NOMO-1 treated with DMSO at 0.1 percent for 48 hours (cell line): ENCODE data around the gene SNTG2.
"Not testable (repeated sequence)": the region's sequence is repeated elsewhere in the genome, so short reads cannot be mapped to it uniquely, and the experiment has no call there.

Experiments used
- DNase-seq: peaks from one replicate; lab custom pipeline; 2025; ENCODE audit not compliant: unreplicated experiment; lab: John Stamatoyannopoulos, UW

The SNTG2 gene

GRCh38 chr2:1400943-1401735, 450.5 kb downstream of the SNTG2 start:
- no peak for DNase-seq

DNA sequence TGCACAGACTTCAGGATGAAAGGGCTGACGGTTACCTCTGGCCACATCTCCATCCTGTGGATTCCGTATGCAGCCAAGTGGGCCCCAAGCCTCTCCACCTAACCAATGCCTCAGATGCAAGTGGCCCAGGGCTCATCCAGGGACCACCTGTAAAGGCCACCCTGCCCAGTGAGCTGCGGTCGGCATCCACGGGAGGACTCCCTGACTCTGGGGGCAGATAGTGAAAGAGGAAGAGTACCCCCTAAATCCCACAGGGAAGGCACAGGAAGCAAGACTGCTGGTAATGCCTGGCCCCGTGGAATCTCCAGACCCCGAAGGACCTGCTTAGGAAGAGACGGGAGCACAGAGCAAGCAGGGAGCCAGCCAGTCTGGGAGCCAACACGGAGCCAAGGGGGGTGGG, 451.4 kb downstream of the SNTG2 start:
- DNase-seq = no peak

DNA sequence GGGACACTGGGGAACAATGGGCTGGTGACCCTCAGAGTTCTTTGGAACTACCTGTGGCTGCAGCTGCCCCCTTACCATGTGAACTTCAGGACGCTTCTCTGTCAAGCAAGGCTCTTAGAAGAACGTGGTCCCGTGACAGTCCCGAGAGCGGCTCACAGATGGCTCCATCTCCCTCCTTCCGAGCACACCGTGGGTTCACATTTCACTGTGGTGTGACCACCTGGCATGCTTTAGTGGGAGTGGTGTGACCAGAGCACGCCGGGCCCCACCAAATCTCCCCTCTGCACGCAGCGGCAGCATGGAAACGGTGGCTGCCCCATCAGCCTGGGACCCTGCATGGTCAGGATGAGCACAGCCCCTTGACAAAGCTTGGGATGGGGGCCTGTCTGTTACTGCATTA, 452.9 kb downstream of the SNTG2 start:
- DNase-seq = no peak

- DNase-seq = no peak
Observed at GRCh38 chr2:1405124-1405523, 454.5 kb downstream of the SNTG2 start.

- no peak for DNase-seq
Observed at GRCh38 chr2:1405967-1406366, 455.3 kb downstream of the SNTG2 start.

- DNase-seq = no peak
Observed at GRCh38 chr2:1406434-1406833, 455.8 kb downstream of the SNTG2 start.

DNA sequence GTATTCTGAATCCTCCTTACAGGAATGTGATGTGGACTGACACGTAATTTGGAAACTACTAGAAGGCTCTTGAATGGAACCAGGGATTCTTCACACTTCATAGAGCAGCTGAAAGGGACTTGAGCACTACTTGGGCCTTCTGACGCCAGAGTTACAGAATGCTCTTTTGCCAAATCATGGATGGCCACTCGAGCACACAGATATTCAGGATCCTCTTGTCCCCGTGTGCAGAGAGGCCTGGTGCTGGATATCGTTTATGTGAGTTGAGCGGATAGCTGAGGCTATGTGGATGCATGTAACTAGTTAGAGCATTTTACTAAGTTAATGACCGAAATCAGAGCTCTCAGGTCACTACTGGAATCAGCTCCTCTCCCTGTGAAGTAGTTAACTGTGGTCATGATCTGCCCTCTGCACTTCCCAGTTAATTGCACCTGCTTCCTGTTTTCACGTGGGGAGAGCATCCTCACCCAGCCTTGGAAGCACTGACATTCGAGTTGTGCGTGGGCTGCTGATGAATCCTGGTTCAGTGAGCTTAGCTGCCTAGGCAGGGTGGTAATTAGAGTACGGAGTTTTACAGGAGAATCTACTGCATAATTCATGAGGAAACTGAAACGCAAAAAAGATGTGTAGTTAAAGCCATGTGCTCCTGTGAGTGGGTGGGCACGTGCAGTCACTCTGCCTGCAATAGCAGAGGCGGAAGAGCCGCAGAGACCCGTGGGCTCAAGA, 457.5 kb downstream of the SNTG2 start:
- no peak for DNase-seq

DNA sequence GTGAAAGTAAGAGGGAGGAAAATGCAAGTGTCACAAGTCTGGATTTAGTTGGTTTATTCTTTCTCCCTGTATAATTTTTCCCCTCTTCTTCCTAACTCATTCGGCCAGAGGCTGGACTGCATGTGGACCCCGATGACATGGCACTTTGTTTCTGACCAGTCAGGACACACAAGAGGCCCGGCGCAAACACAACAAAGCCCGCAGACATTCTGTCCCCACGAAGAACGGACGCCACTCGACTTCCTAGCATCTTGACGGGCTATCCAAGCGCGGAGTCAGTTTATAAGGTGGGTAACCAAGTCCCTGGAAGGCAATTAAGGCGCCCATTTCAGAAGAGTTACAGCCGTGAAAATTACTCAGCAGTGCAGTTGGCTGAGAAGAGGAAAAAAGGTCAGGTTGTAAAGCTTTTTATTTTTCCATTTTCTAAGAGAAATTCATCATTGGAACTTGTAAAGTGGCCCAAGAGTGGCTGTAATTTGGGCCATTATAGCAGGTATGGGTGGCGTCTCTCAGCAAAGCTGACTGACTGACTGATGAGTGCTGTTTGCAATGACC, 462.6 kb downstream of the SNTG2 start, which contains the start of gene TPO:
Gene TPO (plus strand): TSS at position 308 of the 555 bp plus-strand sequence. CDS start 946 bp downstream, outside the sequence.
- no peak for DNase-seq

GRCh38 chr2:1414121-1414520, 463.5 kb downstream of the SNTG2 start:
- no peak for DNase-seq

- DNase-seq = not testable (repeated sequence)
Observed at GRCh38 chr2:1414901-1415300, 464.3 kb downstream of the SNTG2 start.

- no peak for DNase-seq
Observed at GRCh38 chr2:1415501-1415900, 464.9 kb downstream of the SNTG2 start.
